ENCODE measurements around the gene RAB3B.

GRCh38 chr1:51897699-51898031 is 92.8 kb downstream of the RAB3B start:
- TF ChIP-seq CTCF (conservative IDR thresholded peaks at IDR 0.05; ENCODE audit: low read length) = no peak
- TF ChIP-seq EZH2phosphoT487 (IDR thresholded peaks at IDR 0.05; ENCODE audit: borderline replicate concordance) = no peak

All from Loucy (cell line).